ENCODE measurements around the gene SKIL. TPM values are rescaled to one million over a fixed set of nuclear protein-coding genes. Genes with fewer than 3 reads are reported as not detected.

SKIL gene
- polyA plus RNA-seq, 4 donors: 10.6 to 47.6 (median 16.6) TPM

GRCh38 chr3:170428095-170428494 lies 70.6 kb downstream of the SKIL start:
- no peak overlapping the region for H3K4me3 ChIP-seq (ENCODE audit: low read depth in 1 of 3, low read length in 3 of 3)
- no peak overlapping the region for H3K27ac ChIP-seq (ENCODE audit: low read depth in 1 of 3, low read length in 2 of 3)
- H3K9me3 ChIP-seq (ENCODE audit: control insufficient read depth in 2 of 2, insufficient read depth in 1 of 2, low read depth in 1 of 2, low read length in 1 of 2): no peaks in the 10 kb centered on the region
- FAIRE-seq (no peak), DNase-seq (no peak)
- WGBS, 3 donors: 55 to 79% (median 58%) methylated on average over 2 of the region's 2 CpGs
- H3K4me1 ChIP-seq (ENCODE audit: control insufficient read depth in 3 of 3, insufficient read depth in 2 of 3, low read depth in 1 of 3, low read length in 2 of 3): no peaks in the 10 kb centered on the region
- no peaks in the 10 kb centered on the region for H3K27me3 ChIP-seq (ENCODE audit: control insufficient read depth in 3 of 3, insufficient read depth in 3 of 3, low read length in 3 of 3)
- H3K36me3 ChIP-seq (ENCODE audit: control insufficient read depth in 3 of 3, insufficient read depth in 2 of 3, low read depth in 1 of 3, low read length in 3 of 3): no peaks in the 10 kb centered on the region

GRCh38 chr3:170429050-170429449 lies 71.5 kb downstream of the SKIL start:
- no peak overlapping the region for H3K4me3 ChIP-seq (ENCODE audit: low read depth in 1 of 3, low read length in 3 of 3)
- WGBS, 3 donors: 68 to 87% (median 80%) methylated on average over 1 of the region's 1 CpG
- no peaks in the 10 kb centered on the region for H3K9me3 ChIP-seq (ENCODE audit: control insufficient read depth in 2 of 2, insufficient read depth in 1 of 2, low read depth in 1 of 2, low read length in 1 of 2)
- no peaks in the 10 kb centered on the region for H3K36me3 ChIP-seq (ENCODE audit: control insufficient read depth in 3 of 3, insufficient read depth in 2 of 3, low read depth in 1 of 3, low read length in 3 of 3)
- H3K27me3 ChIP-seq (ENCODE audit: control insufficient read depth in 3 of 3, insufficient read depth in 3 of 3, low read length in 3 of 3): no peaks in the 10 kb centered on the region
- no peak for DNase-seq
- FAIRE-seq: no peak
- no peak overlapping the region for H3K27ac ChIP-seq (ENCODE audit: low read depth in 1 of 3, low read length in 2 of 3)
- no peaks in the 10 kb centered on the region for H3K4me1 ChIP-seq (ENCODE audit: control insufficient read depth in 3 of 3, insufficient read depth in 2 of 3, low read depth in 1 of 3, low read length in 2 of 3)

GRCh38 chr3:170431054-170431453 lies 73.5 kb downstream of the SKIL start:
- H3K36me3 ChIP-seq (ENCODE audit: control insufficient read depth in 3 of 3, insufficient read depth in 2 of 3, low read depth in 1 of 3, low read length in 3 of 3): no peaks in the 10 kb centered on the region
- no peaks in the 10 kb centered on the region for H3K27me3 ChIP-seq (ENCODE audit: control insufficient read depth in 3 of 3, insufficient read depth in 3 of 3, low read length in 3 of 3)
- no peak for DNase-seq
- WGBS, 3 donors: 94 to 98% (median 94%) methylated on average over 3 of the region's 3 CpGs
- H3K27ac ChIP-seq (ENCODE audit: low read depth in 1 of 3, low read length in 2 of 3): no peak overlapping the region
- FAIRE-seq: no peak
- H3K4me3 ChIP-seq (ENCODE audit: low read depth in 1 of 3, low read length in 3 of 3): no peak overlapping the region
- no peaks in the 10 kb centered on the region for H3K9me3 ChIP-seq (ENCODE audit: control insufficient read depth in 2 of 2, insufficient read depth in 1 of 2, low read depth in 1 of 2, low read length in 1 of 2)
- H3K4me1 ChIP-seq (ENCODE audit: control insufficient read depth in 3 of 3, insufficient read depth in 2 of 3, low read depth in 1 of 3, low read length in 2 of 3): no peaks in the 10 kb centered on the region

DNA sequence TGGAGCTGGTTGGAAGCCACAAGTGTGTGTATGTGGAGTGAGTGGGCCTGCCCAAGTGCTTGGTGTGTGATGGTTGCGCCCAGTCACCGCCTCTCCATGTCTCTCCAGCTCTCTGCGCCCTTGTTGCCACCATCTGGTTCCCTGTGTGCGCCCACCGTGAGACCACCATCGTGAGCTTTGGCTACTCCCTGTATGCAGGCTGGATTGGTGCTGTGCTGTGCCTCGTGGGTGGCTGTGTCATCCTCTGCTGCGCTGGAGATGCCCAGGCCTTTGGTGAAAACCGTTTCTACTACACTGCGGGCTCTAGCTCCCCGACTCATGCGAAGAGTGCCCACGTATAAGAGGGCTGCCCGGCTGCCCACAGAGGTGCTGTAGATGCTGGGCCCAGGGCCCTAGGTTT lies 74.9 kb downstream of the SKIL start:
- no peaks in the 10 kb centered on the region for H3K4me1 ChIP-seq (ENCODE audit: control insufficient read depth in 3 of 3, insufficient read depth in 2 of 3, low read depth in 1 of 3, low read length in 2 of 3)
- no peaks in the 10 kb centered on the region for H3K9me3 ChIP-seq (ENCODE audit: control insufficient read depth in 2 of 2, insufficient read depth in 1 of 2, low read depth in 1 of 2, low read length in 1 of 2)
- no peaks in the 10 kb centered on the region for H3K36me3 ChIP-seq (ENCODE audit: control insufficient read depth in 3 of 3, insufficient read depth in 2 of 3, low read depth in 1 of 3, low read length in 3 of 3)
- WGBS, 3 donors: 95 to 98% (median 96%) methylated on average over 14 of the region's 14 CpGs
- no peak overlapping the region for H3K4me3 ChIP-seq (ENCODE audit: low read depth in 1 of 3, low read length in 3 of 3)
- no peak for FAIRE-seq
- no peaks in the 10 kb centered on the region for H3K27me3 ChIP-seq (ENCODE audit: control insufficient read depth in 3 of 3, insufficient read depth in 3 of 3, low read length in 3 of 3)
- DNase-seq: no peak
- H3K27ac ChIP-seq (ENCODE audit: low read depth in 1 of 3, low read length in 2 of 3): no peak overlapping the region

DNA sequence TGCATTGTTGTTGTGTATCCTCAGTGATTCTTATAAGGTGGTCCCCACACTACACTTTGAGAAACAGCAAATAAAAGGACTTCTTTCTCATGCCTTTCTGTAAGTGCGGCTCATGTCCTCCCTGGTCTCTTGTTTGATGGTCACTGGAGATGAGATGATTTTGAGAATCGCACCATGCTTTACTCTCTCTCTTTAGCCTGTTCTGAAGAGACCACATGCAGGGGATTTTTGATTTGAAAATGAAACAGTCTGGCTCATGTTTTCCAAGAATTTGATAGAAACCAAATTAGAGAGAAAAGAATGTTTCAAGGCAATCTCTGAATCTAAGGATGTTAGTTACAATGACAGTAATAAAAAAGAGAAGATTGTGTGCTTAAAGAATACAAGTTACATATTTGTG lies 79.2 kb downstream of the SKIL start:
- Histone ChIP-seq H3K36me3 (ENCODE audit: control insufficient read depth in 3 of 3, insufficient read depth in 2 of 3, low read depth in 1 of 3, low read length in 3 of 3) (no peaks in the 10 kb centered on the region), H3K4me1 (ENCODE audit: control insufficient read depth in 3 of 3, insufficient read depth in 2 of 3, low read depth in 1 of 3, low read length in 2 of 3) (peaks cover 0 to 3% (median 0%) of the 10 kb centered on the region in 3 donors), H3K27ac (ENCODE audit: low read depth in 1 of 3, low read length in 2 of 3) (no peak overlapping the region), H3K4me3 (ENCODE audit: low read depth in 1 of 3, low read length in 3 of 3) (no peak overlapping the region), H3K27me3 (ENCODE audit: control insufficient read depth in 3 of 3, insufficient read depth in 3 of 3, low read length in 3 of 3) (no peaks in the 10 kb centered on the region), H3K9me3 (ENCODE audit: control insufficient read depth in 2 of 2, insufficient read depth in 1 of 2, low read depth in 1 of 2, low read length in 1 of 2) (no peaks in the 10 kb centered on the region)
- FAIRE-seq (no peak), DNase-seq (no peak)
- WGBS, 3 donors: 86 to 93% (median 89%) methylated on average over 2 of the region's 2 CpGs

DNA sequence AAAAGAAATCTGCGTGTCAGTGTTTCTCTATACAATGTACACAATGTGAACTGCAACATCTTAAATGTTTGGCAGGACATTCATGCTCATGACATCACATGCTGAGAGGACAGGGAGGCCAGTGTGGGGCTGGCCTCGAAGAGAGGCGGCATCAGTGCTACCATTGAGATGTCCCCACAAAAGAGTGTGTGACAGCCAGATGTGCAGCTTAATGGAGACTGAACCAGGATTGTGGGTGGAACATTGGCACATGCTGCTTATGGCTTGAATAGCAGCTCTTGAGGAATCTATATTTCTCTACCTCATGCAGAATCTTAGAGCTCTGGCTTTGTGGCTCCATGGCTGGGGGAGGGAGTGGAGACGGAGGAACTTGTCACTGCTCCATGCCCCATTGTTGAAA lies 79.7 kb downstream of the SKIL start:
- 79 to 94% (median 92%) methylated on average over 4 of the region's 4 CpGs for WGBS, 3 donors

GRCh38 chr3:170437696-170438407 lies 80.3 kb downstream of the SKIL start:
- FAIRE-seq (no peak), DNase-seq (peak in 1 of 2 donors; percentile 18)
- Histone ChIP-seq H3K36me3 (ENCODE audit: control insufficient read depth in 3 of 3, insufficient read depth in 2 of 3, low read depth in 1 of 3, low read length in 3 of 3) (no peaks in the 10 kb centered on the region), H3K4me3 (ENCODE audit: low read depth in 1 of 3, low read length in 3 of 3) (no peak overlapping the region), H3K27me3 (ENCODE audit: control insufficient read depth in 3 of 3, insufficient read depth in 3 of 3, low read length in 3 of 3) (no peaks in the 10 kb centered on the region), H3K27ac (ENCODE audit: low read depth in 1 of 3, low read length in 2 of 3) (no peak overlapping the region), H3K9me3 (ENCODE audit: control insufficient read depth in 2 of 2, insufficient read depth in 1 of 2, low read depth in 1 of 2, low read length in 1 of 2) (no peaks in the 10 kb centered on the region), H3K4me1 (ENCODE audit: control insufficient read depth in 3 of 3, insufficient read depth in 2 of 3, low read depth in 1 of 3, low read length in 2 of 3) (peaks cover 0 to 3% (median 0%) of the 10 kb centered on the region in 3 donors)
- WGBS, 3 donors: 77 to 80% (median 79%) methylated on average over 10 of the region's 10 CpGs

More for the DNA sequence above, 79.7 kb downstream of the SKIL start:
- H3K27ac ChIP-seq (ENCODE audit: low read depth in 1 of 3, low read length in 2 of 3): no peak overlapping the region
- DNase-seq: no peak
- H3K9me3 ChIP-seq (ENCODE audit: control insufficient read depth in 2 of 2, insufficient read depth in 1 of 2, low read depth in 1 of 2, low read length in 1 of 2): no peaks in the 10 kb centered on the region
- H3K36me3 ChIP-seq (ENCODE audit: control insufficient read depth in 3 of 3, insufficient read depth in 2 of 3, low read depth in 1 of 3, low read length in 3 of 3): no peaks in the 10 kb centered on the region
- no peak overlapping the region for H3K4me3 ChIP-seq (ENCODE audit: low read depth in 1 of 3, low read length in 3 of 3)
- H3K27me3 ChIP-seq (ENCODE audit: control insufficient read depth in 3 of 3, insufficient read depth in 3 of 3, low read length in 3 of 3): no peaks in the 10 kb centered on the region
- peaks cover 0 to 3% (median 0%) of the 10 kb centered on the region in 3 donors for H3K4me1 ChIP-seq (ENCODE audit: control insufficient read depth in 3 of 3, insufficient read depth in 2 of 3, low read depth in 1 of 3, low read length in 2 of 3)
- FAIRE-seq: no peak

DNA sequence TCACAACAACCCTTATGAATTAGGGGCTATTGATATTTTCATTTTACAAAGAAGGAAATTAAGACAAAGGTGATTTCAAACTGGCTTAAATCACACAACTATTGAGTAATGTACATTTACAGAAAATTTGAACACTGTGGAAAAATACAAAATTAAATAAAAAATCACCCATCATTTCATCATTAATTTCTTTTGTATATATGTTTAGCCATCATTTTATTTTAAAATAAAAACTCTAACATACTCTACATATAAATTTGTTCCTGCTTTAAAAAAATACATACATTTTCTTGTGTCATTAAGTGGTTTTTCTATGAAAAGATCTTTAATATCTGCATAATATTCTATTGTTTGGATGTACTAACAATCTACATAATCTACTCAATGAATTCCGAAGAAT lies 81.3 kb downstream of the SKIL start:
- FAIRE-seq (no peak), DNase-seq (no peak)
- no peak overlapping the region for H3K27ac ChIP-seq (ENCODE audit: low read depth in 1 of 3, low read length in 2 of 3)
- no peaks in the 10 kb centered on the region for H3K36me3 ChIP-seq (ENCODE audit: control insufficient read depth in 3 of 3, insufficient read depth in 2 of 3, low read depth in 1 of 3, low read length in 3 of 3)
- no peaks in the 10 kb centered on the region for H3K27me3 ChIP-seq (ENCODE audit: control insufficient read depth in 3 of 3, insufficient read depth in 3 of 3, low read length in 3 of 3)
- no peaks in the 10 kb centered on the region for H3K9me3 ChIP-seq (ENCODE audit: control insufficient read depth in 2 of 2, insufficient read depth in 1 of 2, low read depth in 1 of 2, low read length in 1 of 2)
- H3K4me3 ChIP-seq (ENCODE audit: low read depth in 1 of 3, low read length in 3 of 3): no peak overlapping the region
- 90 to 98% (median 94%) methylated on average over 1 of the region's 1 CpG for WGBS, 3 donors
- H3K4me1 ChIP-seq (ENCODE audit: control insufficient read depth in 3 of 3, insufficient read depth in 2 of 3, low read depth in 1 of 3, low read length in 2 of 3): peaks cover 0 to 3% (median 0%) of the 10 kb centered on the region in 3 donors

GRCh38 chr3:170440344-170440743 lies 82.8 kb downstream of the SKIL start:
- Histone ChIP-seq H3K36me3 (ENCODE audit: control insufficient read depth in 3 of 3, insufficient read depth in 2 of 3, low read depth in 1 of 3, low read length in 3 of 3) (no peaks in the 10 kb centered on the region), H3K9me3 (ENCODE audit: control insufficient read depth in 2 of 2, insufficient read depth in 1 of 2, low read depth in 1 of 2, low read length in 1 of 2) (no peaks in the 10 kb centered on the region), H3K27me3 (ENCODE audit: control insufficient read depth in 3 of 3, insufficient read depth in 3 of 3, low read length in 3 of 3) (no peaks in the 10 kb centered on the region), H3K27ac (ENCODE audit: low read depth in 1 of 3, low read length in 2 of 3) (no peak overlapping the region), H3K4me1 (ENCODE audit: control insufficient read depth in 3 of 3, insufficient read depth in 2 of 3, low read depth in 1 of 3, low read length in 2 of 3) (peaks cover 0 to 3% (median 0%) of the 10 kb centered on the region in 3 donors), H3K4me3 (ENCODE audit: low read depth in 1 of 3, low read length in 3 of 3) (no peak overlapping the region)
- no peak for DNase-seq
- 85 to 92% (median 91%) methylated on average over 2 of the region's 2 CpGs for WGBS, 3 donors
- FAIRE-seq: no peak
